HL-60 (cell line): Measurements from ENCODE around the gene FUT3.
"Not testable (repeated sequence)": the region's sequence is repeated elsewhere in the genome, so short reads cannot be mapped to it uniquely, and the experiment has no call there.

Experiments used
- DNase-seq, 2 experiments: peaks; one replicate each; pipeline ENCODE4 v3.0.0-alpha.2; 2010 to 2020; ENCODE audit warnings: low read depth in 1 of 2, low spot score in 1 of 2
- H3K27ac ChIP-seq: fragments of 250-450 bp; sonication (Bioruptor Pico); replicated peaks from 2 replicates; pipeline ENCODE4 v1.5.1; 2020; ENCODE audit warnings: mild to moderate bottlenecking, moderate library complexity
- H3K27me3 ChIP-seq: fragments of 250-450 bp; sonication (Bioruptor Pico); 2 replicates; pipeline ENCODE4 v1.5.1; 2021; ENCODE audit warnings: mild to moderate bottlenecking, moderate library complexity; ENCODE audit not compliant: insufficient read depth, poor library complexity, severe bottlenecking
- H3K4me3 ChIP-seq: replicated peaks from 2 replicates; pipeline ENCODE4 v1.5.1; 2011; ENCODE audit warnings: mild to moderate bottlenecking, control low read depth, low read length; ENCODE audit not compliant: insufficient read depth
- CTCF ChIP-seq: IDR thresholded peaks from one replicate; pipeline ENCODE4 v1.5.1; 2011; ENCODE audit warnings: low read length, control low read depth, inconsistent platforms; ENCODE audit not compliant: insufficient read depth
- GABPA ChIP-seq: IDR thresholded peaks from 2 replicates; pipeline ENCODE4 v1.6.1; 2012; ENCODE audit warnings: low read depth
- POLR2AphosphoS5 ChIP-seq: IDR thresholded peaks from 2 replicates; pipeline ENCODE4 v1.6.1; 2012; ENCODE audit warnings: low read depth
- REST ChIP-seq: IDR thresholded peaks from 2 replicates; pipeline ENCODE4 v1.6.1; 2012; ENCODE audit warnings: low read depth; ENCODE audit not compliant: insufficient replicate concordance
- SPI1 ChIP-seq: IDR thresholded peaks from 2 replicates; pipeline ENCODE4 v1.6.1; 2012; ENCODE audit warnings: low read depth, mild to moderate bottlenecking, borderline replicate concordance

The FUT3 gene

GRCh38 chr19:5850189-5850588 is 1.1 kb downstream of the FUT3 start:
- TF ChIP-seq REST = no peak
- TF ChIP-seq POLR2AphosphoS5 = no peak
- TF ChIP-seq CTCF = no peak
- TF ChIP-seq SPI1 = no peak
- DNase-seq = no peak
- Histone ChIP-seq H3K27ac (no peak overlapping the region), H3K4me3 (no peak overlapping the region), H3K27me3 (no peaks in the 10 kb centered on the region)

- H3K27ac ChIP-seq, H3K4me3 ChIP-seq, DNase-seq, H3K27me3 ChIP-seq: not testable (repeated sequence)
Observed at GRCh38 chr19:5848621-5849020, 2.6 kb downstream of the FUT3 start.

- not testable (repeated sequence) for H3K27me3 ChIP-seq, H3K4me3 ChIP-seq, H3K27ac ChIP-seq, DNase-seq
Observed at GRCh38 chr19:5847846-5848245, 3.4 kb downstream of the FUT3 start.

GRCh38 chr19:5844456-5845433 is 6.5 kb downstream of the FUT3 start:
- Histone ChIP-seq H3K27me3 (no peaks in the 10 kb centered on the region), H3K4me3 (no peak overlapping the region), H3K27ac (no peak overlapping the region)
- no peak for DNase-seq
- no peak for TF ChIP-seq REST

- TF ChIP-seq CTCF (no peak), REST (no peak), POLR2AphosphoS5 (no peak), GABPA (no peak), SPI1 (no peak)
- Histone ChIP-seq H3K27ac (no peak overlapping the region), H3K27me3 (no peaks in the 10 kb centered on the region), H3K4me3 (no peak overlapping the region)
- DNase-seq = no peak
Observed at GRCh38 chr19:5843295-5843927, 7.8 kb downstream of the FUT3 start.

- H3K4me3 ChIP-seq, H3K27me3 ChIP-seq, DNase-seq, H3K27ac ChIP-seq: not testable (repeated sequence)
Observed at GRCh38 chr19:5841735-5842111, 9.5 kb downstream of the FUT3 start.
